ENCODE results near the gene IFT80. TPM values are rescaled to one million over a fixed set of nuclear protein-coding genes. Genes with fewer than 3 reads are reported as not detected.

The IFT80 gene
- total RNA-seq, 1 experiment from 2014 or later, result 26.3 TPM

DNA sequence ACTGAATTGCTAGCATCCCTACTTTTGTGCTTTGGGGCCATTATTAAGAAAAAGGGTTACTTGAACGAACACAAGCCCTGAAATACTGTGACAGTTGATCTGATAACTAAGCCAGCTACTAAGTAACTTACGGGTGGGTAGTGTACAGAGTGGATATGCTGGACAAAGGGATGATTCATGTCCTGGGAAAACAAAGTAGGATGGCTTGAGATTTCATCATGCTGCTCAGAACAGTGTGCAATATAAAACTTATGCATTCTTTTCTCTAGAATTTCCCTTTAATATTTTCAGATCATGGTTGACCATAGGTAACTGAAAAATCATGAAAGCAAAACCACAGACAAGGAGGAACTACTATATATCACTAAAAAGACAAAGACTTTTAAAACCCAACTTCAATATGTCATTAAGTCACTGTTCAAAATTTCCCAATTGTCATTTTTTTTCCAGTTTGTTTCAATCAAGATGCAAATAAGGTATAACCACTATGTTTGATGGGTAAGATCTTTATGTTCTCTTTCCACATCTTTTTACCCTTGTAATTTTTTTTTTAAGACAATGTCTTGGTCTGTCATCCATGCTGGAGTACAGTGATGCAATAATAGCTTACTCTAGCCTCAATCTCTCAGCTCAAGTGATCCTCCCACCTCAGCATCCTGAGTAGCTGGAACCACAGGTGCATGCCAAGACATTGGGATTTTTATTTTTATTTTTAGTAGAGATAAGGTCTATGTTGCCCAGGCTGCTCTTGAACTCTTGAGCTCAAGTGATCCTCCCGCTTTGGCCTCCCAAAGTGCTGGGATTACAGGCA, 67.7 kb downstream of the IFT80 start:
- Histone ChIP-seq H4K20me1 (ENCODE audit: insufficient read depth) (no peaks in the 10 kb centered on the region), H2AFZ (ENCODE audit: low read depth, low read length, poor library complexity, severe bottlenecking) (no peak overlapping the region), H3K4me1 (ENCODE audit: control insufficient read depth in 1 of 2, insufficient read depth in 2 of 2, low read length in 2 of 2) (no peaks in the 10 kb centered on the region), H3K79me2 (ENCODE audit: insufficient read depth, low read length) (no peaks in the 10 kb centered on the region), H3K4me3 (replicated peaks in 1 of 2; ENCODE audit: low read depth in 1 of 2, low read length in 2 of 2) (no peak overlapping the region), H3K36me3 (ENCODE audit: control insufficient read depth in 1 of 2, insufficient read depth in 2 of 2, low read length in 2 of 2) (no peaks in the 10 kb centered on the region), H3K4me2 (ENCODE audit: low read length) (no peak overlapping the region), H3K9me3 (ENCODE audit: control insufficient read depth in 1 of 2, insufficient read depth in 1 of 2, low read depth in 1 of 2, low read length in 2 of 2) (no peaks in the 10 kb centered on the region), H3K27ac (ENCODE audit: low read depth, low read length) (no peak overlapping the region), H3K9ac (ENCODE audit: low read length) (no peak overlapping the region), H3K27me3 (ENCODE audit: insufficient read depth, low read length) (no peaks in the 10 kb centered on the region), H3K9me2 (ENCODE audit: insufficient read depth) (no peaks in the 10 kb centered on the region)
- no TSS peak for BruUV-seq (replicated peaks)
- intact Hi-C loops (cut with micrococcal nuclease), result no loop called here
- ATAC-seq (no peak), DNase-seq (ENCODE audit: low read depth, low spot score) (peak; percentile 29)
- ChIA-PET CTCF (interaction anchor here (1.7 kb wide), 1 partner anchor 168 kb away, joined by 3 read pairs; no protein-coding TSS in a partner anchor), RAD21 (ENCODE audit: low non-redundant PET in 1 of 2, low total read pairs in 2 of 2, uncharacterized antibody in 2 of 2, unreplicated experiment in 2 of 2) (no interaction called here), POLR2A (no interaction called here)
- no peak for TF ChIP-seq ELF1 (IDR thresholded peaks at IDR 0.05; ENCODE audit: borderline replicate concordance, low read depth)
- TF ChIP-seq, protein P1, sequence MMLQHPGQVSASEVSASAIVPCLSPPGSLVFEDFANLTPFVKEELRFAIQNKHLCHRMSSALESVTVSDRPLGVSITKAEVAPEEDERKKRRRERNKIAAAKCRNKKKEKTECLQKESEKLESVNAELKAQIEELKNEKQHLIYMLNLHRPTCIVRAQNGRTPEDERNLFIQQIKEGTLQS (IDR thresholded peaks at IDR 0.05), result peak; percentile 62
- TF ChIP-seq FOSL1 (IDR thresholded peaks at IDR 0.05; ENCODE audit: low read depth), result peak; percentile 45; the same call in 1 of the 2 replicates
- no peak for TF ChIP-seq SIN3A (IDR thresholded peaks at IDR 0.05; ENCODE audit: low read depth)
- TF ChIP-seq JUND (IDR thresholded peaks at IDR 0.05), result peak; percentile 53; the same call in 1 of the 2 replicates
- TF ChIP-seq ZFX (IDR thresholded peaks at IDR 0.05), result no peak
- no peak for TF ChIP-seq EZH2phosphoT487 (IDR thresholded peaks at IDR 0.05; ENCODE audit: borderline replicate concordance)
- TF ChIP-seq MAX (IDR thresholded peaks at IDR 0.05), result no peak
- no peak for TF ChIP-seq EGR1 (IDR thresholded peaks at IDR 0.05; ENCODE audit: low read depth)
- TF ChIP-seq, protein P2, sequence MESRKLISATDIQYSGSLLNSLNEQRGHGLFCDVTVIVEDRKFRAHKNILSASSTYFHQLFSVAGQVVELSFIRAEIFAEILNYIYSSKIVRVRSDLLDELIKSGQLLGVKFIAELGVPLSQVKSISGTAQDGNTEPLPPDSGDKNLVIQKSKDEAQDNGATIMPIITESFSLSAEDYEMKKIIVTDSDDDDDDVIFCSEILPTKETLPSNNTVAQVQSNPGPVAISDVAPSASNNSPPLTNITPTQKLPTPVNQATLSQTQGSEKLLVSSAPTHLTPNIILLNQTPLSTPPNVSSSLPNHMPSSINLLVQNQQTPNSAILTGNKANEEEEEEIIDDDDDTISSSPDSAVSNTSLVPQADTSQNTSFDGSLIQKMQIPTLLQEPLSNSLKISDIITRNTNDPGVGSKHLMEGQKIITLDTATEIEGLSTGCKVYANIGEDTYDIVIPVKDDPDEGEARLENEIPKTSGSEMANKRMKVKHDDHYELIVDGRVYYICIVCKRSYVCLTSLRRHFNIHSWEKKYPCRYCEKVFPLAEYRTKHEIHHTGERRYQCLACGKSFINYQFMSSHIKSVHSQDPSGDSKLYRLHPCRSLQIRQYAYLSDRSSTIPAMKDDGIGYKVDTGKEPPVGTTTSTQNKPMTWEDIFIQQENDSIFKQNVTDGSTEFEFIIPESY (IDR thresholded peaks at IDR 0.05; ENCODE audit: extremely low read depth, insufficient replicate concordance, low read length), result no peak
- peak; percentile 47 for TF ChIP-seq SP1 (IDR thresholded peaks at IDR 0.05; ENCODE audit: low read depth)
- TF ChIP-seq, protein P3, sequence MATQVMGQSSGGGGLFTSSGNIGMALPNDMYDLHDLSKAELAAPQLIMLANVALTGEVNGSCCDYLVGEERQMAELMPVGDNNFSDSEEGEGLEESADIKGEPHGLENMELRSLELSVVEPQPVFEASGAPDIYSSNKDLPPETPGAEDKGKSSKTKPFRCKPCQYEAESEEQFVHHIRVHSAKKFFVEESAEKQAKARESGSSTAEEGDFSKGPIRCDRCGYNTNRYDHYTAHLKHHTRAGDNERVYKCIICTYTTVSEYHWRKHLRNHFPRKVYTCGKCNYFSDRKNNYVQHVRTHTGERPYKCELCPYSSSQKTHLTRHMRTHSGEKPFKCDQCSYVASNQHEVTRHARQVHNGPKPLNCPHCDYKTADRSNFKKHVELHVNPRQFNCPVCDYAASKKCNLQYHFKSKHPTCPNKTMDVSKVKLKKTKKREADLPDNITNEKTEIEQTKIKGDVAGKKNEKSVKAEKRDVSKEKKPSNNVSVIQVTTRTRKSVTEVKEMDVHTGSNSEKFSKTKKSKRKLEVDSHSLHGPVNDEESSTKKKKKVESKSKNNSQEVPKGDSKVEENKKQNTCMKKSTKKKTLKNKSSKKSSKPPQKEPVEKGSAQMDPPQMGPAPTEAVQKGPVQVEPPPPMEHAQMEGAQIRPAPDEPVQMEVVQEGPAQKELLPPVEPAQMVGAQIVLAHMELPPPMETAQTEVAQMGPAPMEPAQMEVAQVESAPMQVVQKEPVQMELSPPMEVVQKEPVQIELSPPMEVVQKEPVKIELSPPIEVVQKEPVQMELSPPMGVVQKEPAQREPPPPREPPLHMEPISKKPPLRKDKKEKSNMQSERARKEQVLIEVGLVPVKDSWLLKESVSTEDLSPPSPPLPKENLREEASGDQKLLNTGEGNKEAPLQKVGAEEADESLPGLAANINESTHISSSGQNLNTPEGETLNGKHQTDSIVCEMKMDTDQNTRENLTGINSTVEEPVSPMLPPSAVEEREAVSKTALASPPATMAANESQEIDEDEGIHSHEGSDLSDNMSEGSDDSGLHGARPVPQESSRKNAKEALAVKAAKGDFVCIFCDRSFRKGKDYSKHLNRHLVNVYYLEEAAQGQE (IDR thresholded peaks at IDR 0.05; ENCODE audit: low read depth), result no peak
- TF ChIP-seq YY1 (IDR thresholded peaks at IDR 0.05; ENCODE audit: extremely low read depth, insufficient replicate concordance, low read depth, low read length), result no peak
- no peak for TF ChIP-seq EZH2 (IDR thresholded peaks at IDR 0.05)
- TF ChIP-seq CBX3 (IDR thresholded peaks at IDR 0.05; ENCODE audit: low read depth), result 0 out of 2 replicates have a peak, but pooled peaks have one; percentile 12
- TF ChIP-seq TCF7L2 (IDR thresholded peaks at IDR 0.05; ENCODE audit: borderline replicate concordance, extremely low read depth, insufficient read depth, insufficient read length), result no peak
- TF ChIP-seq POLR2AphosphoS5 (IDR thresholded peaks at IDR 0.05; ENCODE audit: low read depth, low read length), result peak; percentile 31; the same call in 1 of the 2 replicates
- no peak for TF ChIP-seq CTCF (IDR thresholded peaks at IDR 0.05 in 2 of 3, conservative IDR thresholded peaks at IDR 0.05 in 1 of 3; ENCODE audit: borderline replicate concordance in 1 of 3, insufficient read depth in 1 of 3, low read depth in 2 of 3, low read length in 2 of 3)
- TF ChIP-seq CEBPB (IDR thresholded peaks at IDR 0.05; ENCODE audit: low read depth), result peak; percentile 81

All from HCT116 (cell line).